CD4-positive, alpha-beta T cell (primary cell): Measurements from ENCODE around the gene FBXO24. TPM values are rescaled to one million over a fixed set of nuclear protein-coding genes. Genes with fewer than 3 reads are reported as not detected.

ENCODE experiments used
- ATAC-seq: fragments of 200-7000 bp; cut with Tn5 transposase; one replicate; pipeline ENCODE4 v1.10.0; 2022; ENCODE audit warnings: mild to moderate bottlenecking; ENCODE audit not compliant: poor library complexity
- CTCF ChIA-PET: fragments of 350-600 bp; sonication (Branson Sonifier 250); formaldehyde crosslinking; loops from one replicate; lab custom pipeline; 2021; ENCODE audit warnings: antibody characterized with exemption, inconsistent platforms; lab: Charles Lee
- POLR2A ChIA-PET: fragments of 350-600 bp; sonication (Branson Sonifier 250); formaldehyde crosslinking; loops from one replicate; lab custom pipeline; 2021; ENCODE audit warnings: antibody characterized with exemption, inconsistent platforms; lab: Charles Lee
- DNase-seq, 14 experiments: peaks; one replicate each; pipeline ENCODE4 v3.0.0-alpha.2; 2013 to 2020; ENCODE audit warnings: mixed read lengths in 2 of 14
- H3K27ac ChIP-seq, 2 donors: one replicate each; pipeline versions ENCODE4 v1.5.1 to v1.7.0; 2013; ENCODE audit warnings: low read length in 2 of 2, low read depth in 1 of 2, mild to moderate bottlenecking in 1 of 2
- H3K27me3 ChIP-seq, 2 experiments: 1 replicate in 1 of 2; 2 replicates in 1 of 2; pipeline versions ENCODE4 v1.6.1 to v1.7.0; 2013; ENCODE audit warnings: low read length in 2 of 2, control low read depth in 1 of 2, mild to moderate bottlenecking in 1 of 2, moderate library complexity in 1 of 2; ENCODE audit not compliant: insufficient read depth in 2 of 2, control insufficient read depth in 1 of 2
- H3K36me3 ChIP-seq: one replicate; pipeline ENCODE4 v1.6.1; 2013; ENCODE audit warnings: low read length, control low read depth; ENCODE audit not compliant: insufficient read depth
- H3K4me1 ChIP-seq: one replicate; pipeline ENCODE4 v1.6.1; 2013; ENCODE audit warnings: low read length, control low read depth; ENCODE audit not compliant: insufficient read depth
- H3K4me3 ChIP-seq: one replicate; pipeline ENCODE4 v1.5.1; 2013; ENCODE audit warnings: mild to moderate bottlenecking, low read length, moderate library complexity
- H3K9me3 ChIP-seq, 2 experiments: 1 replicate in 1 of 2; 2 replicates in 1 of 2; pipeline versions ENCODE4 v1.6.1 to v1.7.0; 2013; ENCODE audit warnings: low read length in 2 of 2, mild to moderate bottlenecking in 2 of 2, control low read depth in 1 of 2, moderate library complexity in 1 of 2; ENCODE audit not compliant: control insufficient read depth in 1 of 2, insufficient read depth in 1 of 2
- H3K27ac Mint-ChIP-seq: one replicate; pipeline ENCODE4 v1.8.0; 2020; ENCODE audit warnings: mixed read lengths
- H3K27me3 Mint-ChIP-seq: one replicate; pipeline ENCODE4 v1.8.0; 2021; ENCODE audit warnings: mixed read lengths
- H3K36me3 Mint-ChIP-seq: one replicate; pipeline ENCODE4 v1.8.0; 2021; ENCODE audit warnings: low read depth, mixed read lengths
- H3K4me1 Mint-ChIP-seq: one replicate; pipeline ENCODE4 v1.8.0; 2021; ENCODE audit warnings: low read depth, mixed read lengths
- H3K4me3 Mint-ChIP-seq: one replicate; pipeline ENCODE4 v1.8.0; 2020; ENCODE audit warnings: mild to moderate bottlenecking, mixed read lengths
- H3K9me3 Mint-ChIP-seq: one replicate; pipeline ENCODE4 v1.8.0; 2020; ENCODE audit warnings: mixed read lengths
- CTCF ChIP-seq: fragments of 200-600 bp; IDR thresholded peaks from one replicate; pipeline ENCODE4 v1.8.0; 2022; ENCODE audit warnings: antibody characterized with exemption, mild to moderate bottlenecking
- intact Hi-C, 2 experiments: fragments of 100-400 bp; cut with DNase I in 1 of 2; cut with micrococcal nuclease in 1 of 2; formaldehyde crosslinking; loops; one replicate each; pipeline versions ENCODE4 v1.15.1 to v1.9.0; 2023 to 2025; cut with DNase I, micrococcal nuclease
- total RNA-seq, 174 experiments: library from RNA in 2 of 174; stranded (reverse) in 2 of 174; gene quantifications; one replicate each; pipeline ENCODE4 v1.2.3 and lab custom pipeline; 2021 to 2026

The FBXO24 gene
- total RNA-seq, 2 experiments from 2014 or later = 0.66 to 0.78 TPM

- Histone ChIP-seq H3K9me3 (no peaks in the 10 kb centered on the region), H3K27me3 (no peaks in the 10 kb centered on the region), H3K27ac (no peak overlapping the region), H3K4me1 (peaks cover 29% of the 10 kb centered on the region), H3K36me3 (no peaks in the 10 kb centered on the region), H3K4me3 (peak overlapping the region; percentile 86)
- ChIA-PET CTCF (interaction anchor here (0.6 to 2.3 kb wide), 6 partner anchors 20 to 100 kb away, joined by 3 to 8 read pairs (median 3); partner anchors contain the start of genes LRCH4 and POP7), POLR2A (interaction anchor here (0.9 to 5.2 kb wide), 10 partner anchors 16 to 428 kb away, joined by 3 to 48 read pairs (median 3); partner anchors contain the start of genes FBXO24, GPC2, LRCH4 and POP7)
- TF ChIP-seq CTCF = no peak
- intact Hi-C loops = loop anchor here (1.0 to 2.0 kb wide), 4 partner anchors 18 to 86 kb away; partner anchors contain the start of genes FBXO24 (in 1 of the 2), GNB2 (in 1 of the 2) and LRCH4 (in 1 of the 2)
- H3K36me3 Mint-ChIP-seq = no peaks in the 10 kb centered on the region
- peak overlapping the region; percentile 74 for H3K27ac Mint-ChIP-seq
- H3K4me3 Mint-ChIP-seq = peak overlapping the region; percentile 92
- H3K9me3 Mint-ChIP-seq = no peaks in the 10 kb centered on the region
- H3K27me3 Mint-ChIP-seq = no peaks in the 10 kb centered on the region
- peaks cover 28% of the 10 kb centered on the region for H3K4me1 Mint-ChIP-seq
- ATAC-seq (peak; percentile 41), DNase-seq (peak in 8 of 14 experiments; percentile 13 to 79 (median 44))
Measured at GRCh38 chr7:100604976-100605911, 19.1 kb downstream of the FBXO24 start.

GRCh38 chr7:100606313-100606712 lies 20.2 kb downstream of the FBXO24 start:
- Histone ChIP-seq H3K4me1 (peaks cover 29% of the 10 kb centered on the region), H3K4me3 (no peak overlapping the region), H3K27ac (no peak overlapping the region), H3K9me3 (no peaks in the 10 kb centered on the region), H3K27me3 (no peaks in the 10 kb centered on the region), H3K36me3 (no peaks in the 10 kb centered on the region)
- DNase-seq (no peak), ATAC-seq (no peak)
- H3K36me3 Mint-ChIP-seq = no peaks in the 10 kb centered on the region
- H3K4me1 Mint-ChIP-seq = peaks cover 28% of the 10 kb centered on the region
- intact Hi-C loops = no loop called here
- H3K4me3 Mint-ChIP-seq = peak overlapping the region; percentile 62
- H3K27ac Mint-ChIP-seq = peak overlapping the region; percentile 14
- ChIA-PET CTCF (interaction anchor here (0.6 to 0.7 kb wide), 3 partner anchors 18 to 111 kb away, joined by 3 read pairs; no protein-coding TSS in a partner anchor), POLR2A (interaction anchor here (1.4 to 5.2 kb wide), 3 partner anchors 20 to 99 kb away, joined by 3 to 48 read pairs (median 8); partner anchors contain the start of genes FBXO24, LRCH4 and POP7)
- no peak for TF ChIP-seq CTCF
- H3K27me3 Mint-ChIP-seq = no peaks in the 10 kb centered on the region
- no peaks in the 10 kb centered on the region for H3K9me3 Mint-ChIP-seq

GRCh38 chr7:100607111-100607510 lies 21.0 kb downstream of the FBXO24 start:
- POLR2A ChIA-PET = interaction anchor here (0.6 to 5.2 kb wide), 3 partner anchors 22 to 99 kb away, joined by 3 to 48 read pairs (median 8); partner anchors contain the start of genes FBXO24, LRCH4 and POP7
- H3K36me3 ChIP-seq = no peaks in the 10 kb centered on the region
- H3K4me1 ChIP-seq = peaks cover 33% of the 10 kb centered on the region
- no peaks in the 10 kb centered on the region for H3K9me3 Mint-ChIP-seq
- ATAC-seq (no peak), DNase-seq (no peak)
- H3K4me1 Mint-ChIP-seq = peaks cover 32% of the 10 kb centered on the region
- H3K4me3 ChIP-seq = no peak overlapping the region
- H3K27ac ChIP-seq = no peak overlapping the region
- H3K27ac Mint-ChIP-seq = no peak overlapping the region
- no peaks in the 10 kb centered on the region for H3K27me3 Mint-ChIP-seq
- H3K4me3 Mint-ChIP-seq = peak overlapping the region; percentile 74
- H3K9me3 ChIP-seq = no peaks in the 10 kb centered on the region
- H3K27me3 ChIP-seq = no peaks in the 10 kb centered on the region
- CTCF ChIA-PET = interaction anchor here (0.7 kb wide), 1 partner anchor 112 kb away, joined by 3 read pairs; no protein-coding TSS in a partner anchor
- no peaks in the 10 kb centered on the region for H3K36me3 Mint-ChIP-seq
- intact Hi-C loops = no loop called here
- no peak for TF ChIP-seq CTCF
